ENCODE measurements around the gene CFI. TPM values are rescaled to one million over a fixed set of nuclear protein-coding genes. Genes with fewer than 3 reads are reported as not detected.

The CFI gene
- total RNA-seq, 1 experiment from 2014 or later: 0.16 TPM

DNA sequence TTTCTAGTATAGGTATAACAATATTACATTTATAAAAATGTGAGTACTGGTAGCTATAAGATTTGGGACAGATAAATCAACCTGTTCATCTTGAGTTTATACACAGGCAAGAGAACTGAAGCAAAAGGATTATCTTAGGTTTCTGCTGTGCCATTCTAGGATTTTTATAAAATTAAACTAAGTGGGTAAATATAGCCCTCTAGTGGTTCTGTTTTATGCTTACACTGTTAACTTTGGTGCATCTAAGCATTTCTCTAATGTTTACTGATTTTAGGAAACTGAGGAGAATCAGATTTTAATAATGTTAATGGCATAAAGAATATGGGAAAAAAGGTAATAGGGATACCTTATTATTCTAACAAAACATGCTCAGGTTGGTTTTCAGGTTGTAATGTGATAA, 24.9 kb upstream of the CFI start:
- no TSS peak for BruUV-seq (replicated peaks)
- Mint-ChIP-seq H3K9me3 (ENCODE audit: unreplicated experiment) (no peaks in the 10 kb centered on the region), H3K4me1 (ENCODE audit: insufficient read depth, unreplicated experiment) (no peaks in the 10 kb centered on the region), H3K27ac (ENCODE audit: low read depth, unreplicated experiment) (no peak overlapping the region), H3K4me3 (ENCODE audit: unreplicated experiment) (no peak overlapping the region), H3K27me3 (ENCODE audit: insufficient read depth, unreplicated experiment) (no peaks in the 10 kb centered on the region), H3K36me3 (ENCODE audit: insufficient read depth, unreplicated experiment) (peaks cover 57% of the 10 kb centered on the region)
- intact Hi-C loops (cut with micrococcal nuclease): loop anchor here (1.0 kb wide), 3 partner anchors 123 to 399 kb away; partner anchors contain the start of gene CASP6
- POLR2A ChIA-PET: interaction anchor here (0.7 kb wide), 1 partner anchor 151 kb away, joined by 3 read pairs; no protein-coding TSS in a partner anchor
- CTCF ChIA-PET: interaction anchor here (0.7 to 3.5 kb wide), 14 partner anchors 9 to 402 kb away, joined by 3 to 19 read pairs (median 4); partner anchors contain the start of genes CASP6 and GAR1
- peak; percentile 20 for DNase-seq (ENCODE audit: unreplicated experiment)
- TF ChIP-seq, protein P1, sequence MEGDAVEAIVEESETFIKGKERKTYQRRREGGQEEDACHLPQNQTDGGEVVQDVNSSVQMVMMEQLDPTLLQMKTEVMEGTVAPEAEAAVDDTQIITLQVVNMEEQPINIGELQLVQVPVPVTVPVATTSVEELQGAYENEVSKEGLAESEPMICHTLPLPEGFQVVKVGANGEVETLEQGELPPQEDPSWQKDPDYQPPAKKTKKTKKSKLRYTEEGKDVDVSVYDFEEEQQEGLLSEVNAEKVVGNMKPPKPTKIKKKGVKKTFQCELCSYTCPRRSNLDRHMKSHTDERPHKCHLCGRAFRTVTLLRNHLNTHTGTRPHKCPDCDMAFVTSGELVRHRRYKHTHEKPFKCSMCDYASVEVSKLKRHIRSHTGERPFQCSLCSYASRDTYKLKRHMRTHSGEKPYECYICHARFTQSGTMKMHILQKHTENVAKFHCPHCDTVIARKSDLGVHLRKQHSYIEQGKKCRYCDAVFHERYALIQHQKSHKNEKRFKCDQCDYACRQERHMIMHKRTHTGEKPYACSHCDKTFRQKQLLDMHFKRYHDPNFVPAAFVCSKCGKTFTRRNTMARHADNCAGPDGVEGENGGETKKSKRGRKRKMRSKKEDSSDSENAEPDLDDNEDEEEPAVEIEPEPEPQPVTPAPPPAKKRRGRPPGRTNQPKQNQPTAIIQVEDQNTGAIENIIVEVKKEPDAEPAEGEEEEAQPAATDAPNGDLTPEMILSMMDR (IDR thresholded peaks at IDR 0.05; ENCODE audit: unreplicated experiment): peak; percentile 38

DNA sequence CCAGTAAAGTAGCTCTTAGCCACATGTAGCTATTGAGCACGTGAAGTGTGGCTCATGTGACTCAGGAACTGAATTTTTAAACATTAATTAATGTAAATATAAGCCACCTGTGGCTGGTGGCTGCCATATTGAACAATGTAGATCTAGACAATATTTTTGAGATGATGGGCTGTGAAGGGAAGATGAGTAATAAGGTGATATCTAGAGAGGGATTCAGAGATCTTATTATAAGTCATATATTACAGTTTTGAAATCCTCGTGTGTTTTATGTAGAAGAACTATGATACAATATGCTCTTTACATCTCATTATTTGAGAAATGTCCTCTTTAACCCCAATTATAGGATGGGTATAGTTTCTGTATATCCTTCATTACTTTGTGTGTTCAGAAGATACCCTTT, 19.4 kb upstream of the CFI start:
- H3K9me3 Mint-ChIP-seq (ENCODE audit: unreplicated experiment): no peaks in the 10 kb centered on the region
- peaks cover 32% of the 10 kb centered on the region for H3K4me1 Mint-ChIP-seq (ENCODE audit: insufficient read depth, unreplicated experiment)

DNA sequence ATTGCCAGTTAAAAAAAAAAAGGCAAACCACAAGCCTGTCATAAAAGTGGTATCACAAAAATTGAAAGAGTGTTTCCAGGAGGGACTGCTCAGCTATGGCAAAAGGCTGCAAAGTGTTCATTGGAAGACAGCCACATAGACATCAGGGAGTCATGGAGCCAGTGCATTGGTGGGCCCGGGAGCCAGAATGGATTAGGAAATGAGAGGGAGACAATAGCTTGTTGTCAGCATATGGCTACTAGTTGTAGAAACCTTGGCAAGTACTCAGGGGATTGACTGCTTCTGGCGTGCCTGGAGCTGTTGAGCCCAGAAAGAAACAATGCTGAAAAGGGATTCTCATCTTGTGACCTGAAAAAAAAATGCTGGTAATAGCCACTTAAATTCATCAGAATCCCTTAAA, 18.8 kb upstream of the CFI start:
- H3K4me1 Mint-ChIP-seq (ENCODE audit: insufficient read depth, unreplicated experiment): peaks cover 35% of the 10 kb centered on the region
- H3K9me3 Mint-ChIP-seq (ENCODE audit: unreplicated experiment): no peaks in the 10 kb centered on the region
- H3K4me3 Mint-ChIP-seq (ENCODE audit: unreplicated experiment): no peak overlapping the region
- ChIA-PET POLR2A (interaction anchor here (0.7 kb wide), 1 partner anchor 75 kb away, joined by 3 read pairs; no protein-coding TSS in a partner anchor), CTCF (interaction anchor here (0.6 to 1.8 kb wide), 4 partner anchors 43 to 393 kb away, joined by 4 to 7 read pairs (median 4); no protein-coding TSS in a partner anchor)
- peak; percentile 4 for DNase-seq (ENCODE audit: unreplicated experiment)
- BruUV-seq (replicated peaks): no TSS peak
- intact Hi-C loops (cut with micrococcal nuclease): no loop called here
- TF ChIP-seq, protein P1 (IDR thresholded peaks at IDR 0.05; ENCODE audit: unreplicated experiment): no peak
- peaks cover 80% of the 10 kb centered on the region for H3K36me3 Mint-ChIP-seq (ENCODE audit: insufficient read depth, unreplicated experiment)
- H3K27me3 Mint-ChIP-seq (ENCODE audit: insufficient read depth, unreplicated experiment): no peaks in the 10 kb centered on the region
- H3K27ac Mint-ChIP-seq (ENCODE audit: low read depth, unreplicated experiment): no peak overlapping the region

More for the DNA sequence above, 19.4 kb upstream of the CFI start:
- no TSS peak for BruUV-seq (replicated peaks)
- no peak overlapping the region for H3K27ac Mint-ChIP-seq (ENCODE audit: low read depth, unreplicated experiment)
- intact Hi-C loops (cut with micrococcal nuclease): no loop called here
- H3K27me3 Mint-ChIP-seq (ENCODE audit: insufficient read depth, unreplicated experiment): no peaks in the 10 kb centered on the region
- no peak for DNase-seq (ENCODE audit: unreplicated experiment)
- no peak overlapping the region for H3K4me3 Mint-ChIP-seq (ENCODE audit: unreplicated experiment)
- H3K36me3 Mint-ChIP-seq (ENCODE audit: insufficient read depth, unreplicated experiment): peaks cover 87% of the 10 kb centered on the region
- TF ChIP-seq, protein P1 (IDR thresholded peaks at IDR 0.05; ENCODE audit: unreplicated experiment): no peak
- ChIA-PET POLR2A (no interaction called here), CTCF (interaction anchor here (0.7 to 1.8 kb wide), 3 partner anchors 42 to 394 kb away, joined by 4 to 7 read pairs (median 4); no protein-coding TSS in a partner anchor)

DNA sequence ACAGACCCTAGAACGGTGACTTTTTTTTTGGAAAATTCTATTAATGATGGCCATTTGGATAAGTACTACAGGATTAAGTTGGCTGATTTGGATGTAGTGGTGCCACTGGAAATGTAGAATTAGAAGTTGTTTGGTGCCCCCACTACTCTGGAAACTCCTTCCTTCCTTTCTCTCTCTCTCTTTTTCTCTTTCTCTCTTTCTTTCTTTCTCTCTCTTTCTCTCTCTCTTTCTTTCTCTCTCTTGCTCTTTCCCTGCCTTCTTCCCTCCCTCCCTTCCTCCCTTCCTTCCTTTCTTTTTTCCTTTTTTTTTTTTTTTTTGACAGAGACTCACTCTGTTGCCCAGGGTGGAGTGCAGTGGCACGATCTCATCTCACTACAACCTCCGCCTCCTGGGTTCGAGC, 16.5 kb upstream of the CFI start:
- Mint-ChIP-seq H3K27ac (ENCODE audit: low read depth, unreplicated experiment) (no peak overlapping the region), H3K36me3 (ENCODE audit: insufficient read depth, unreplicated experiment) (peaks cover 59% of the 10 kb centered on the region), H3K9me3 (ENCODE audit: unreplicated experiment) (no peaks in the 10 kb centered on the region), H3K4me3 (ENCODE audit: unreplicated experiment) (no peak overlapping the region), H3K27me3 (ENCODE audit: insufficient read depth, unreplicated experiment) (no peaks in the 10 kb centered on the region), H3K4me1 (ENCODE audit: insufficient read depth, unreplicated experiment) (peaks cover 35% of the 10 kb centered on the region)
- DNase-seq (ENCODE audit: unreplicated experiment): no peak
- TF ChIP-seq, protein P1 (IDR thresholded peaks at IDR 0.05; ENCODE audit: unreplicated experiment): no peak
- ChIA-PET POLR2A (no interaction called here), CTCF (interaction anchor here (3.2 kb wide), 1 partner anchor 8 kb away, joined by 19 read pairs; no protein-coding TSS in a partner anchor)
- BruUV-seq (replicated peaks): no TSS peak
- intact Hi-C loops (cut with micrococcal nuclease): loop anchor here (10.0 kb wide), 1 partner anchor 253 kb away; the partner anchor contains the start of gene MCUB

Measured in MCF 10A (cell line).